ENCODE results near the gene GLCE.

- TF ChIP-seq CBX8 (IDR thresholded peaks at IDR 0.05; ENCODE audit: borderline replicate concordance, extremely low read depth, low read depth, low read length, poor library complexity, severe bottlenecking) (no peak), CREBBP (IDR thresholded peaks at IDR 0.05; ENCODE audit: low read depth, low read length) (no peak), BRCA1 (IDR thresholded peaks at IDR 0.05) (no peak), BRCA1 (CRISPR knock-in tag; IDR thresholded peaks at IDR 0.05) (no peak), ZNF24 (IDR thresholded peaks at IDR 0.05) (no peak), CTCF (IDR thresholded peaks at IDR 0.05 in 2 of 3, conservative IDR thresholded peaks at IDR 0.05 in 1 of 3; ENCODE audit: insufficient read depth in 2 of 3, low read depth in 1 of 3, low read length in 3 of 3) (no peak), FOXK2 (conservative IDR thresholded peaks at IDR 0.05 in 1 of 2, IDR thresholded peaks at IDR 0.05 in 1 of 2; ENCODE audit: low read depth in 2 of 2) (no peak), GABPA (tag; conservative IDR thresholded peaks at IDR 0.05; ENCODE audit: low read depth) (no peak), FOXO4 (CRISPR knock-in tag; IDR thresholded peaks at IDR 0.05) (no peak), SAP30 (IDR thresholded peaks at IDR 0.05; ENCODE audit: borderline replicate concordance, insufficient read depth, low read depth, low read length, poor library complexity, severe bottlenecking) (no peak), EZH2 (IDR thresholded peaks at IDR 0.05; ENCODE audit: borderline replicate concordance, low read depth, low read length) (no peak), YBX1 (IDR thresholded peaks at IDR 0.05) (no peak), RNF219 (CRISPR knock-in tag; IDR thresholded peaks at IDR 0.05) (no peak), MLX (CRISPR knock-in tag; conservative IDR thresholded peaks at IDR 0.05) (no peak)
Observed at GRCh38 chr15:69232765-69233164, 72.3 kb downstream of the GLCE start.
